Glomerular visceral epithelial cell (primary cell): ENCODE measurements around the gene PTPRA.

Source experiments
- DNase-seq: peaks from one replicate; pipeline ENCODE4 v3.0.0-alpha.2; 2016; ENCODE audit errors: extremely low spot score

PTPRA gene

DNA sequence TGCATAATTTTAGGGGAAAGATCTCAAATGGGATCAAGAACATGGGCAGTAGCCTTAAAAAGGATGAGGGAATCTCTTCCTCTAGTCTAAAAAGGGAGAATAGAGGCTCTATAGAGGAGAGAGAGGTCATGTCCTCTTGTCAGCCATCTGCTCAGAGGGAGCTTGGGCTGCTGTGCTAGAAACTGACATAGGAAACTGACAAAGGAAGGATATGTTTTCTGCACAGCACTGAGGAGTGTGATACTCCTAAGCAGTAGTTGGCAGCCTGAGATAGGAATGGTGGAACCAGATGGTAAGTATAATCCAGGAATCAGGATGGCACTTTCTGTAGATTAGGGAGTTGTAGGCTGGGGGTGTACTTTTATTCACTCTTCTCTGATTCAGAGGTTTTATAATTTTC is 59.2 kb downstream of the PTPRA start:
- DNase-seq = no peak

GRCh38 chr20:2937902-2938301 is 64.6 kb downstream of the PTPRA start:
- no peak for DNase-seq

- DNase-seq = no peak
These were observed 69.2 kb downstream of the PTPRA start for GRCh38 chr20:2942439-2942838.

GRCh38 chr20:2946988-2947961 is 74.0 kb downstream of the PTPRA start:
- no peak for DNase-seq

DNA sequence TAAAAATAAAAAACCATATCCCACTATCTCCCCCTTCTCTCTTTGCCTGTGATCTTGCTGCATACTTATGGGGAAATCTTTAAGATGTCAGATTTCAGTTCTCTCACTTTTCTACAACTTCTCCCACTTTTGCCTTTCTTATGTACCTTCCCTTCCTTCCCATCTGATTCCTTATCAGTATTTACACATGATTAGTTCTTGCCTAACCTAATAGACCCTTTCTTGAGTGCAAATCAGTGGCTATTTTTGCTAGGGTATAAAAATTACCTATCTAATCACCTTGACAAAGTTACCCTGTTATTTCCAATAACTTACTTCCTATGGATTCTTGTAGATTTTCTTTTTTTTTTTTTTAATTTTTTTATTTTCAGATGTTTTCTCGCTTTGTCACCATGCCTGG is 75.7 kb downstream of the PTPRA start:
- DNase-seq = no peak

DNA sequence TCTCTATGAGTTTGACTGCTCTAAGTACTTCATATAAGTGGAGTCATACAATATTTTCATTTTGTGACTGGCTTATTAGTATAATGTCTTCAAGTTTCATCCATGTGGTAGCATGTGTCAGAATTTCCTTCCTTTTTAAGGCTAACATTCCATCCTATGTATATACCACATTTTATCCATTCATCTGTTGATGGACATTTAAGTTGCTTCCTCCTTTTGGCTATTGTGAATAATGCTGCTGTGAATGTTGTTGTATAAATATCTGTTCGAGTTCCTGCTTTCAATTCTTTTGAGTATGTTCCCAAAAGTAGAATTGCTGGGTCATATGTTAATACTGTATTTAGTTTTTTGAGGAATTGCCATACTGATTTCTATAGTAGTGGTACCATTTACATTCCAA is 79.5 kb downstream of the PTPRA start:
- no peak for DNase-seq

GRCh38 chr20:2955257-2955970 is 82.1 kb downstream of the PTPRA start:
- peak; percentile 38 for DNase-seq

DNA sequence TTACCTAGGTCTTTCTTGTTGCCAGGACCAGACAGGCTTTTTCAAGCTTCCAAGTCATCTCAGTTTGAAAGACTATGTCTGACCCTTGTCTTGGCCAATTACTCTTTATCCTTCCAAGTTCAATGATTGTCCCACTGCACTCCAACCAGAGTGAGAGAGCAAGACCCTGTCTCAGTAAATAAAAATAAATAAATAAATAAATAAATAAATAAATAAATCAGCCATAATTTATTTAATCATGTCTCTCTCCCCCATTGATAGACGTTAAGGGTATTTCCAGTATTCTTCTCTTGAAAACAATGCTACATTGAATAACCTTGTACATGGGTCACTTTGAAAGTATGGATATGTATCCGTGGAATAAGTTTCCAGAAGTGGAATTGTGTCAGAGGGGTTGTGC is 83.2 kb downstream of the PTPRA start:
- DNase-seq = no peak

GRCh38 chr20:2967841-2968240 is 94.6 kb downstream of the PTPRA start:
- no peak for DNase-seq

- no peak for DNase-seq
These were observed 98.8 kb downstream of the PTPRA start for GRCh38 chr20:2972126-2972525.

DNA sequence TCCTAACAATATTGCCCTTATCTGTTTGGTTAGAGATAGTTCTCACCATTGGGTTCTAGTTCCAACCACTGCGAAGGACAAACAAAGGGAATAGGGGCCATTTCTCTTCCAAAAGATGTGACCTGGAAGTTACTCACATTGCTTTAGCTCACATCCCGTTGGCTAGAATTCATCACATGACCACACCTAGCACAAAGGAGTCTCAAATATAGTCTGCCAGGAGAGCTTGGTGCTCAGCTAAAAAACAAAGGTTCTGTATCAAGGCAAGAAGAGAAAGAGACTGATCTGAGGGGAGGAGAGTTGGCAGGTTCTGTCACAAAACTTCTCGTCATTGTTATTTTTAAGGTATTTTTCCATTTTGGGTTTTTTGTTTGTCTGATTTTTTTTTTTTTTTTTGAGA is 100.3 kb downstream of the PTPRA start:
- DNase-seq = no peak

- DNase-seq = no peak
These were observed 105.2 kb downstream of the PTPRA start for GRCh38 chr20:2978519-2978918.

GRCh38 chr20:2981646-2982045 is 108.4 kb downstream of the PTPRA start:
- DNase-seq = no peak

DNA sequence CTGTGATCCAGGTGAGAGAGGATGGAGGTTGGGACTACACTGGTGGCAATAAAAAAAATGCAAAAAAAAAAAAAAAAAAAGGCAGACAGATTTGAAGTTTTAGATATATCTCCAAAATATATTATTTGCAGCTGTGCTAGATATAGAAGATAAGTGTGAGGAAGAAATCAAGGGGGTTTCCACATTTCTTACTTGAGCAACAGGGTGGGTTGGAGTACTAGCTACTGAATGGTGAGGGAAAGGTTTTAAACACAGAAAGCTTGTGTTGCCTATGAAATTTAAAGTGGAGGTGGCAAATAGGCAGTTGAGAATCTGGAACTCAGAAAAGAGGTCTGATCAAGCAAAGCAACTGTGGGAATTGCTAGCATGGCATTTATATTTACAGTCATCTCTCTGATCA is 110.2 kb downstream of the PTPRA start:
- DNase-seq = no peak

DNA sequence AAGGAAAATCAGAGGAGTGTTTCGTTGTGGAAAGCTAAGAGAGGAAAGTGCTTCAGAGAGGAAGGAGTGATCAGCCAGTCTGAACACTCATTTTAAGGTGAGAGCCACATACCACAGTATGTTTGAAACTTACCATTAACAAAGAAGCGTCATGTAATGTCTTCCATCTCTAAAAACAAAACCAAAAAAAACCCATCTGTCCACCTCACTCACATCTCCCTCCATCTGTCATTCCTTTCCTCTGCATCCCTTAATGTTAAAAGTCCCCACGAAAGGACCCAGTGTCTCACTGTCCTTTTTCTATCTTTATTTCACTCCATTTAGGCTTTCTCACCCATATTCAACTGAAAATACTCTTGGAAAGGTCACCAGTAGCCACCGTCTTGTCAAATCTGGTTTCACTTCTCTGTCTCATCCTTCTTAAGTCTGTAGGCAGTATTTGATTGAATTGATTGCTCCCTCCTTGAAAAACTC is 110.8 kb downstream of the PTPRA start:
- no peak for DNase-seq

DNA sequence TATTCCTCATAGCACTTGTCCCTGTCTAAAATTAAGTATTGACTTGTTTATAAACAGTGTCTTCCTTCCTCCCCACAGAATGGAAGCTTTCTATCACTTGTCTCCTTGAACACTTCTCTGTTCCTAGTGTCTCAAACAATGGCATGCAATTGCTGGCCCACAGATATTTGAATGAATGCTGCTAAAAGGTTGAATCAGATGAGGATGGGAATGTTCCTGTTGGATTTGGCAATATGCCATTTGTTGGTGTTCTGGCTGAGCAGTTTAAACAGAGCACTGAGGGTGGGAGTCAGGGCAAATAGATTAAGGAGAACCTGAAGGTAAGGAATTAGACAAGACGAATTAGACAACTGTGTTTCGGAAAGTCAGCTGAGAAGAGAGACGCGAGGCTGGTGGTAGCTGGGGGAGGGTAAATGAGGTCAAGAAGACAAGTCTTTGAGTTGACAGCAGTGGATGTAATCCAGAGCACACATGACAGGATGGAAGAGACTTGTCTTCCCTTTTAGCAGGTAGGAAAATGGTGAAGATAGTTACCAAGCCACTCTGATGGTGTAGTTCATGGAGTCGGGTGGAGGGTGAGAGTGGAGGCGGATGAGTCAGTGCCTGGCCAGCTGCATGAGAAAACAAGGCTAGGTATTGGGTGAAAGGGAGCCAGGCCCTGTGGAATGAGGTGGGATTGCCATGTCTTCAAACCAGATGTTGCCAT is 111.8 kb downstream of the PTPRA start:
- DNase-seq = peak; percentile 57

DNA sequence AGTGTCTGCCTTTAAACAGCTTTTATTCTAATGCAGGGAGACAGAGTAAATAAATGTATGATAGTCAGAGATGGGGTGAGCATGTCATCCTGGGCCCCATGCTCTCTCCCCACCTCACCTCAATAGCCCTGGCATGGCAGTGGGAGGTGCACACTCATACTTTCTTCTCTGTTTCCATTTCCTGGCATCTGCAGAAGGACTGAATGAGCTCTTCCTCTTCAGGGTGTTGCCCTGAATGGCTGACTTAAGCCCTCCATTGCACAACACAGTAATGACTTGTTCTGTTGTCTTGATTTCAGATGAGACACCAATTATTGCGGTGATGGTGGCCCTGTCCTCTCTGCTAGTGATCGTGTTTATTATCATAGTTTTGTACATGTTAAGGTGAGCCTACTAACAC is 113.2 kb downstream of the PTPRA start:
- DNase-seq = no peak

GRCh38 chr20:2987861-2988260 is 114.6 kb downstream of the PTPRA start:
- no peak for DNase-seq

DNA sequence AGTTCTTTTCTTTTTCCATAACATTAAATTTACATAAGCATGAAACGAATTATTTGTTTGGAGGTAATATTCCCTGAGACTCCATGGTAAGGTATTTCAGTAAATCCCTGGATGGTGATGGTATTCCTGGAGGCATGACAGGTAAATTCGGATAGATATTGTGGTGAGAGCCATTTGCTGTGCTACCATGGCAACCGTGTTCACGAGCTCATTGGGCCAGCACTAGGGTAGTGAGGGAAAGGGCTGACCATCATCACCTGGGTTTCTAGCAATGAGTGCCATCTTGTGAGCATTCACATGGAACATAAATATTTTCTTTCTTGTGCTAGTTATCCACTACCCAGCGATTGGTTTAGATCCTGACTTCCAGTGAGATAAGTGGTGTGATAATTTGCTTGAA is 118.3 kb downstream of the PTPRA start:
- no peak for DNase-seq

DNA sequence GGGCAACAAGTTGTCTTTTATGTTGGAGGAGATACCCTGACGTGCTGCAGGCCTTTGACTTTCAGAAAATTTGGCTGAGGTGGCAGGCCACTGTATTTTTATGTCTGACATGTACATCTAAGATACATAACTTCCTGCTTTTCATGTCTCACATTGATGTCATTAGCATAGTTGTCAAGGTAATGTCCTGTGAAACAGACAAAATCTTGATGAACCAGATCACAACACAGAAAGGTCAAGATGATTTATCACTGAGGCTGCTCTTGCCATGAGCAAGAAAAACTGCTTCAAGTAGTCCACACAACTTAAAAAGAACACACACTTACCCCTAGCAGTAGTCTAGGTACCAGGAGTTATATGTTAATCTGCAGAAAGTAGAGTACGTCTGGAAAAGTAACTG is 120.0 kb downstream of the PTPRA start:
- no peak for DNase-seq

- no peak for DNase-seq
These were observed 122.5 kb downstream of the PTPRA start for GRCh38 chr20:2995796-2996195.

GRCh38 chr20:2998728-2999127 is 125.4 kb downstream of the PTPRA start:
- no peak for DNase-seq
